GM18861 (cell line): ENCODE results near the gene POLRMT.

Experiments used
- ATAC-seq: cut with Tn5 transposase; IDR thresholded peaks from one replicate; pipeline ENCODE4 v1.9.1; 2021; ENCODE audit not compliant: unreplicated experiment

Gene POLRMT

DNA sequence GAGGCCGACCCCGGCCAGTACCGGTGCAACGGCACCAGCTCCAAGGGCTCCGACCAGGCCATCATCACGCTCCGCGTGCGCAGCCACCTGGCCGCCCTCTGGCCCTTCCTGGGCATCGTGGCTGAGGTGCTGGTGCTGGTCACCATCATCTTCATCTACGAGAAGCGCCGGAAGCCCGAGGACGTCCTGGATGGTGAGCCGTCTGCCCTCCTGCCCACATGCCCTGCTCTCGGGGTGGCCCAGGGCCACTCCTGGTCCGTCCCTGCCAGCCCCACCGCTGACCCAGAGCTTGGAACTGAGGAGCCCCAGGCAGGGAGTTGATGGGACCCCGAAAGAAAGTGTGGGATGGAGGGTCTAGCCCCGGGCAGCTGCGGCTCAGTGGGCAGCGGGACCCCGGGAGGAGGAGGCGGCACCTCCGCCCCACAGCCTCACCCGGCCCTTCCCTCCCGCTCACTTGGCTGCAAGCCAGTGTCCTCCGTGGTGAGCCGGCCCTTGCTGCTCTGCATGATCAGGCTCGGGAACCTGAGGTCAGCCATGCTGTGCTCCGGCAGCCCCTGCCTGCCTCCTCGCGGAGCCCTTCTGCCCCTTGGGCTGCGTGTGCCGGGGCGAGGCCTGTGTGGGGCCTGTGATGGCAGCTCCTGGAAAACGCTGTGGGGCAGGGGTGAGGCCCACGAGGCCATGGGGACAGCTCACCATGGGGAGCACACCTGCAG lies 51.8 kb downstream of the POLRMT start:
- ATAC-seq = no peak

- no peak for ATAC-seq
These were observed 53.0 kb downstream of the POLRMT start for GRCh38 chr19:580274-580835.

- ATAC-seq = no peak
These were observed 53.5 kb downstream of the POLRMT start for GRCh38 chr19:579842-580155.

GRCh38 chr19:579111-579841 lies 54.1 kb downstream of the POLRMT start:
- no peak for ATAC-seq

DNA sequence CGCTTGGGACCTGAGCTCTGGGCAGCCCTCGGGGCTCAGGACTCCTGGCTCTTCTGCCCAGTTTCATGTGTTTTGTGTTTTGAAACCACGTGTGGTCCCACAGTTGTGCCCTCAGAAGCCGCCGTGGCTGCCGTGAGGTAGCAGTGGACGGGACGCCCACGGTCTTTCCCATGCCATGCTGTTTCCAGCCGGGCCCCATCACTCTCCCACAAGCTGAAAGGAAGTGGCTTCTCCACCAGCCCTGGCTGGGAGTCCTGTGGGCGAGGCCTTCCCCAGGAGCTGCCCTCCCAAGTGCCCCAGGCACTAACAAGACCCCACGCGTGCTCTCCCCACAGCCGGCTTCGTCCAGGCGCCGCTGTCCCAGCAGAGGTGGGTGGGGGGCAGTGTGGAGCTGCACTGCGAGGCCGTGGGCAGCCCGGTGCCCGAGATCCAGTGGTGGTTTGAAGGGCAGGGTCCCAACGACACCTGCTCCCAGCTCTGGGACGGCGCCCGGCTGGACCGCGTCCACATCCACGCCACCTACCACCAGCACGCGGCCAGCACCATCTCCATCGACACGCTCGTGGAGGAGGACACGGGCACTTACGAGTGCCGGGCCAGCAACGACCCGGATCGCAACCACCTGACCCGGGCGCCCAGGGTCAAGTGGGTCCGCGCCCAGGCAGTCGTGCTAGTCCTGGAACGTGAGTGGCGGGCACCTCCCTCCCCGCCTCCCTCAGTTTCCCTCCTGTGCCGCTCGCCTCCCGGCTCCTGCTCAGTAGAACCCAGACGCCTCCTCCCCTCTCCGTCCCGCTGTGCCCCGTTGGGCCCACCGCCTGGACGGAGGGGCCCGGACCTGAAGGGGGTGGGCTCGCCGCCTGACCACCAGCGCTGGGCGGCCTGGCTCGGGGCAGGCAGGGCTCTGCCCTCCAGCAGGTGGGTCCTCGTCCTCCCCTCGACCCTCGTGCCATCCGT lies 55.6 kb downstream of the POLRMT start:
- ATAC-seq = no peak

- ATAC-seq = no peak
These were observed 56.4 kb downstream of the POLRMT start for GRCh38 chr19:576768-577438.

DNA sequence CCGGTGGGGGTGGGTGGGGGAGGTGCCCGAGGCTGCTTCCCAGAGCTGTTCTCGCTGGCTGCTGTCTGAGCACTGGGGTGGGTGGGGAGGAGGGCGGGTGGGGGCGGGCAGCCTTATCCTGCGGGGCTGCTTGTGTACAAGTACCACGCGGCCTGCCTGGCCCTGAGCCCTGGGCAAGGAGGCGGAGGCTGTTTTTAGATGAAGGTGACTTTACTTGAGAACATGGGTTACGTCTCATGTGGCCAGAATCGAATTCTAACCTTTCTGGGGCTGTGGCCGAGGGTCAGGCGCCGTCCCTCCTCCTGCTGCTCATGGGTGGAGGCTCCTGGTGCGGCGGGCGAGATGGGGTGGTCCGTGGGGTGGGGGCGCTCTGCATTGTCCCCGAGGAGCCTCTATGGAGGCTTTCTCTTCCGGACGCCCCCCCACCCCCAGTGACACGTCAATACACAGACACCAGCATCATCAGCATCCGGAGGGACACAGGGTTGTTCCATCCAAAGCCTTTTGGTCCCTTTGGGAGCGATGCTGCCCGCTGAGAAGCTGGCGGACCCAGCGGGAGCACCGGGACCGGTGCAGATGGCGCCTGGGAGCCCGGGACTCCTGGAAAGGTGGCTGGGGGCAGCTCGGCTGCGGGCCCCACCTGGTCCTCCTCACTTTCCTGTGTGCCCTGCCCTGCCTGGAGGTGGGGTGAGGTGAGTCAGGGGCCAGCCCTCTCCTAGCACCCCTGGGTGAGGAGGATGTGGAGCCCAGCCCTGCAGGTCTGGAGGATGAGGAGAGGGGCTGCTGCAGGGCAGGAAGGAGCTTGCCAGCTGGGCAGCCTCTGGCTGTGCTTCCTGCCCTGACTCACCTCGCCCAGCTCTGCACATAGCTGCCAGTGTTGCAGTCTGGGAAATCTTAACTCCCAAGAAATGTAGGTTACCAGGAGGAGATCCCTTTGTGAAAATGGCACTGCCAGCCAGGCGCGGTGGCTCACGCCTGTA lies 57.5 kb downstream of the POLRMT start:
- no peak for ATAC-seq

DNA sequence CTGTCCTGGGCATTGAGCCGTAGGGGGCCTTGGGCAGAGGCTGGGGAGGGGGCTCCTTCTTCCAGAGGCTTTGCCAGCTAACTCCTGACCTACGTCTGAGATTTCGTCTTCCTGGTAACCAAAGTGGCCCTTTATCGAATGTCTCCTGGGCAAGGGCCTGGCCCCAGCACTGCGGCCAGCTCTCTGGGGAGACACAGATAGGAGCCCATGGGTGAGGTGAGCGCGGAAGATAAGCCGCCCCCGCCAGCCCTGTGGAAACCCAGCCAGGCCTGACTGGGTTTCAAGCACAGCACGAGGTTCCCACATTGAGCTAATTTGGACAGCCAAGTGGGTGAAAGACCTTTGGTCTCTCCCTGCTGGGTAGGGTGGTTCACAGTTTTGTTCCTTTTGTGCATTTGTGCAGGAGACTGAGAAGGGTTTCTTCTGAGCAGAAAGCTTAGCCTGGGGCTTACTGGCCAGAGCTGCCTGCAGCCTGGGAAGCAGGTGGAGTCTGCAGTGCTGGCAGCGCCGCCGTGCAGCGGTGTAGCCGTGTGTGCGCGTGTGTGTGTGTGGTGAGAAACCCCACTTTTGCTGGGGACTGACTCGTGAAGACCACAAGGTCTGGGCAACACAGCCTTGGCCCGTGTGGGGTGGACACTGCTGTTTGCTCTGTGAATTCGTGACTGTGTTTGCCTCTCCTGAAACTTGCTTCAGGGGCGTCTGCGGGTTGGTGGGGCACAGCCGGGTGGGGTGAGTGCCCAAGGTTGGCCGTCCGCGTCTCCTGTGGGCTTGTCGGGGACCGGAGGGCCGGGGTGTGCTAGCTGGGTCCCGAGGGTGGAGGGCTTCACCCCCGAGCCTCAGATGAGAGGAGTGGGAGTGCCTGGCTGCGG lies 58.4 kb downstream of the POLRMT start:
- ATAC-seq = no peak

DNA sequence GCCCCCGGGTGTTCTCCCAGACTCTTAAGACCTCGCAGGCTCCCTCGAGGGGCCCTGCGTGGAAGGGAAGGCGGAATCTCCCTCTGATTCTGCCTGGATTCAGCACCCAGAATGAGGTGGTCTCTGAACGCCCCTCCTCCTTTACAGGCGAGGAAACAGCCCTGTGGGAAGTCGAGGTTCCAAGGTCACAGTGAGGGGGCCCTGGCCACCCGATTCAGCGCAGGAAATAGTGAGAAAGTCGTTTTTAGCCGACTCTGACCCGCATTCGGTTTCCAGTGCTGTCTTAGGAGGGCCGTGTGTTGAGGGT lies 59.9 kb downstream of the POLRMT start:
- no peak for ATAC-seq

DNA sequence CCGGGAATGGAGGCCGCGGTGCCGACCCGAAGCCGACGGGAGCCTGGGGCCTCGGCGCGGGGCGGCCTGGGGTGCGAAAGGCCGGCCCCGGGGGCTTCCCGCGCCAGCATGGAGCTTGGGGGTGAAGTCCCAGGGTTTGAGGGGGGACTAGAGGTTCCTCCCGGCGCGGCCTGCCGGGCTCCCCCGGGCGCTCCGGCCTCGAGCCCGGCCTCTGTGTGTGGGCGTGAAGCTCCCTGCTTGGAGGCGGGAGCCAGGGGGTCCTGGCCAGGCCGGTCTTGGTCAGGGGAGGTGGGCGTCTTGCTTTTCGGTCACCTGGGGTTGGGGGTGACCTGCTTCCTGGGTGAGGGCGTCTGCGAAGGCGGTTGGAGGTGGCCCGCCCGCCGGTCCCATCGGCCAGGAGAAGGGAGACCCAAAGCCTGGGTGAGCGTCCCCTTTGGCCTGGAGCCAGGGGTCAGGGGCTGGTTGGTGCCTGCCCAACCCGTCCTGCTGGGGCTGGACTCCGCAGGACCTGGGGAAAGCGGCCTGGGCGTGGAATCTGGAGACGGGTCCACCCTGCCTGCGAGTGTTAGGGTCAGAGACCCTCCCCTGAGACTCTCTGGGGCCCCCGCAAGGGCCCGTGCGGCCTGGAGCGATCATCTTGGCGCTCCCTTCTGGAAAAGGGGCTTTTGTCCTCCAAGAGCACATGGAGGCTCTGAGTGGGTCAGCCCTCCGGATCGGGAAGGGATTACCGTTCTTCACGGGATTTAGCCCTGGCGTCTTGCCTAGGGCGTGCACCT lies 60.4 kb downstream of the POLRMT start:
- no peak for ATAC-seq

DNA sequence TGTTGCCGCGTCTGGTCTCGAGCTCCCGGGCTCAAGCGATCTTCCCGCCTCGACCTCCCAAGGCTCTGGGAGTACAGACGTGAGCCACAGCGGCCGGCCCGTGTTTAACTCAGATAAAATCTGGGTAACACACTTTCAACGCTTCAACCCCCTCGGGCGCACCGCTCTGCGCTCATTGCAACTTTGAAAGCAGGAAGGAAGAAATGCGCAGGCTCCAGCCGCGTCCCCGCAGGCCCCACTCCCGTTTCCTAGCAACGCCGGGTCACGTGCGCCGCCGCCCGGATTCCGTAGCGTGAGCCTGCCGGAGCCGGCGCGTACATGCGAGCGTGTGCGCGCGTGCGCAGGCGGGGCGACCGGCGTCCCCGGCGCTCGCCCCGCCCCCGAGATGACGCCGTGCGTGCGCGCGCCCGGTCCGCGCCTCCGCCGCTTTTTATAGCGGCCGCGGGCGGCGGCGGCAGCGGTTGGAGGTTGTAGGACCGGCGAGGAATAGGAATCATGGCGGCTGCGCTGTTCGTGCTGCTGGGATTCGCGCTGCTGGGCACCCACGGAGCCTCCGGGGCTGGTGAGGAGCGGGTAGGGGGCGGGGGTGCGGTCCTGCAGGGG lies 61.1 kb downstream of the POLRMT start, which contains the start of gene BSG:
TSS of gene BSG (plus strand) at position 457 of the 603 bp plus-strand sequence. CDS start at position 496, 39 bp downstream.
- peak; percentile 75 for ATAC-seq

DNA sequence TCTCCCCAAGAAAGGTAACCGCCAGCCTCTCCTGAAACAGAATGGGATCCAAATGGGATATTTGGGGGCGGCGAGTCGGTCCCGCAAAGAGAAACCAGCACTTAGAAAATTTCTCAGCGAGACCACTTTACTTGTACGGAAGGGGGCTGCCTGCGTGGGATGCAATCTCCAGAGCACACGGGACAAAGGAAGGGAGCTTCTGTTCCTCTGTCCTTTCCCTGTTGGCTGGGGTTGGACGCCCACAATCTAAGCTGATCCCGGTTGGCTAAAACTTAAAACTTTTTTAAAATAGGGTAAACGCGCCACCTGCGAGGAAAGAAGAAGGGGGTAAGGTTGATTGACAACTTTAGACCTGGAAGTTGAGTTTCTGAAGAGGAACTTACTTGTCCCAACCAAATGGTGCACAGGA lies 61.8 kb downstream of the POLRMT start:
- ATAC-seq = no peak

DNA sequence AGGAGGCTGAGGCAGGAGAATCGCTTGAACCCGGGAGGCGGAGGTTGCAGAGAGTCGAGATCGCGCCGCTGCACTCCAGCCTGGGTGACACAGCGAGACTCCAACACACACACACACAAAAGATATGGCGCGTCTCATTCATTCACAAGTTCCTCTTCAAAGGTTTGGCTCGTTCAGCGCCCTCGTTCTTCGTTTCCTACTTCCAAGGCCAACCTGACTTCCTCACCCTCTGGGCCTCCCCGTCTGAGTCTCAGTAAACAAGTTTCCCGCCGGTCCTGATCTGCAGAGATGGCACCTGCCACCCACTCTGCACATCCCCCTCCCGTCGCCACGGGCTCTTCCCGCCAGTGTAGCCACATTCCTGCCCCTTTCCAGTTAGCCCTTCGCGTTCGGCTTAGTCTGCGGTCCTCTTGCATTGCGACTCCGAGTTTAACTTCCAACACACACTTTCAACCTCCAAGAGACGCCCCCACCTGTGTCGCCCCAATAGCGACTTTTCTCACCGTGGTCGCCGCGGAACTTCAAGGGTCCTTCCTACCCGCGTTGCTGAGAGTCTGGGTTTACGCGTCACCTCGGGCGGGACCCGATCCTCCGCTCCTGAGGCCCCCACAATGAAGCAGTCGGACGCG lies 62.3 kb downstream of the POLRMT start:
- no peak for ATAC-seq

GRCh38 chr19:570251-570686 lies 63.1 kb downstream of the POLRMT start:
- ATAC-seq = no peak

GRCh38 chr19:567296-567900 lies 65.9 kb downstream of the POLRMT start:
- ATAC-seq = no peak
